ENCODE results near the gene UBE2H. TPM values are rescaled to one million over a fixed set of nuclear protein-coding genes. Genes with fewer than 3 reads are reported as not detected.

Gene UBE2H
- total and polyA plus RNA-seq, 10 of the 15 experiments (the other 5 are each of a cell fraction or from before 2014, with no cell fraction given) = 15.6 to 75.5 (median 32.8) TPM

- SMC1A ChIA-PET (ENCODE audit: uncharacterized antibody, unreplicated experiment) = interaction anchor here (0.5 to 1.3 kb wide), 3 partner anchors 10 to 688 kb away, joined by 3 to 7 read pairs (median 3); no protein-coding TSS in a partner anchor
- Histone ChIP-seq H3K4me2 (ENCODE audit: control insufficient read depth, insufficient read depth) (no peak overlapping the region), H3K36me3 (ENCODE audit: control insufficient read depth in 2 of 2, insufficient read depth in 2 of 2, low read length in 1 of 2) (peaks cover 0 to 16% of the 10 kb centered on the region in 2 experiments), H3K9me3 (replicated peaks; ENCODE audit: control insufficient read depth, insufficient read depth, low read length) (no peaks in the 10 kb centered on the region), H3K79me2 (ENCODE audit: control insufficient read depth, insufficient read depth, low read length) (peaks cover 21% of the 10 kb centered on the region), H4K20me1 (ENCODE audit: control insufficient read depth, insufficient read depth) (no peaks in the 10 kb centered on the region), H3K27ac (ENCODE audit: control insufficient read depth, insufficient read depth) (no peak overlapping the region), H3K4me3 (no peak overlapping the region), H3K4me1 (ENCODE audit: control insufficient read depth, insufficient read depth, low read length) (no peaks in the 10 kb centered on the region; the same call in 1 of the 2 replicates), H3K9ac (ENCODE audit: control insufficient read depth, insufficient read depth, low read length) (no peak overlapping the region), H3K27me3 (replicated peaks in 1 of 2; ENCODE audit: control insufficient read depth in 2 of 2, insufficient read depth in 2 of 2, low read length in 1 of 2) (no peaks in the 10 kb centered on the region), H2AFZ (ENCODE audit: control insufficient read depth, low read depth, low read length) (no peak overlapping the region)
- ATAC-seq (no peak), FAIRE-seq (no peak), DNase-seq (ENCODE audit: low read depth, low spot score) (no peak)
- intact Hi-C loops (cut with micrococcal nuclease; ENCODE audit: unreplicated experiment) = no loop called here
- CTCF ChIA-PET = interaction anchor here (0.8 to 1.5 kb wide), 3 partner anchors 9 to 52 kb away, joined by 3 to 5 read pairs (median 3); no protein-coding TSS in a partner anchor
- WGBS (ENCODE audit: insufficient coverage, insufficient replicate concordance, low lambda C conversion rate, missing lambda C conversion rate) = 81% methylated on average over 9 of the region's 9 CpGs
- in situ Hi-C loops (cut with MboI) = no loop called here
- TF ChIP-seq PAX8 (IDR thresholded peaks at IDR 0.05) (no peak), E4F1 (IDR thresholded peaks at IDR 0.05; ENCODE audit: borderline replicate concordance, partially characterized antibody) (no peak), KDM1A (IDR thresholded peaks at IDR 0.05; ENCODE audit: borderline replicate concordance) (no peak), ESRRA (IDR thresholded peaks at IDR 0.05; ENCODE audit: low read length) (no peak)
- BruUV-seq (replicated peaks) = no TSS peak
- POLR2A ChIA-PET = interaction anchor here (0.5 kb wide), 1 partner anchor 173 kb away, joined by 3 read pairs; no protein-coding TSS in a partner anchor
- RAD21 ChIA-PET (ENCODE audit: unreplicated experiment) = no interaction called here
These were observed 38.1 kb downstream of the UBE2H start for GRCh38 chr7:129914536-129915272.

Data from GM12878 (cell line).